NT2/D1 (cell line): Measurements from ENCODE around the gene NSMCE1.

Source experiments
- YY1 ChIP-seq: IDR thresholded peaks from 2 replicates; pipeline ENCODE4 v1.6.1; 2011; ENCODE audit not compliant: insufficient read length, insufficient read depth
- ZNF274 ChIP-seq: IDR thresholded peaks from 2 replicates; pipeline ENCODE4 v1.6.1; 2011; ENCODE audit warnings: mild to moderate bottlenecking, low read depth, low read length

- TF ChIP-seq ZNF274 (no peak), YY1 (no peak)
Measured at GRCh38 chr16:27208796-27209195, 59.8 kb downstream of the NSMCE1 start.
